Measurements from ENCODE around the gene MDH2.
"Not testable (repeated sequence)": the region's sequence is repeated elsewhere in the genome, so short reads cannot be mapped to it uniquely, and the experiment has no call there.

MDH2 gene

DNA sequence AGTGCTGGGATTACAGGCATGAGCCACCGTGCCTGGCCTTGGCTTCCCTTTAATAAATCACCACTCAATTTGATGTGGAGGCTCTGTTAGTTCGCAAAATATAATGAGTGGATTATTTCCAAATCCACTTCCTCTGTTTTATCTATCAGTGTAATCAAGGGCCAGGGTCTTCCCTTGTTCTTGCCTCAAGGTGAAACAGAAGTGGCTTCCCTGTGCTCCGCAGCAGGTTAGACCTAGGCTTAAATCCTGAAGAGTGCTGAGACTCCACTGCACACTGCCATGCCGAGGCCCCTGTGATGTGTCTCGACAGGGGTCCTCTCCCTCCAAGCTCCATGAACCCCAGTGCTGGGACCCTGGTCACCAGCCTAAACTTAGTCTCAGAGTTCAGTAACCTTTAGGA, 59.0 kb downstream of the MDH2 start:
- in situ Hi-C loops (cut with MboI; ENCODE audit: low sequenced_read_pairs): no loop called here

DNA sequence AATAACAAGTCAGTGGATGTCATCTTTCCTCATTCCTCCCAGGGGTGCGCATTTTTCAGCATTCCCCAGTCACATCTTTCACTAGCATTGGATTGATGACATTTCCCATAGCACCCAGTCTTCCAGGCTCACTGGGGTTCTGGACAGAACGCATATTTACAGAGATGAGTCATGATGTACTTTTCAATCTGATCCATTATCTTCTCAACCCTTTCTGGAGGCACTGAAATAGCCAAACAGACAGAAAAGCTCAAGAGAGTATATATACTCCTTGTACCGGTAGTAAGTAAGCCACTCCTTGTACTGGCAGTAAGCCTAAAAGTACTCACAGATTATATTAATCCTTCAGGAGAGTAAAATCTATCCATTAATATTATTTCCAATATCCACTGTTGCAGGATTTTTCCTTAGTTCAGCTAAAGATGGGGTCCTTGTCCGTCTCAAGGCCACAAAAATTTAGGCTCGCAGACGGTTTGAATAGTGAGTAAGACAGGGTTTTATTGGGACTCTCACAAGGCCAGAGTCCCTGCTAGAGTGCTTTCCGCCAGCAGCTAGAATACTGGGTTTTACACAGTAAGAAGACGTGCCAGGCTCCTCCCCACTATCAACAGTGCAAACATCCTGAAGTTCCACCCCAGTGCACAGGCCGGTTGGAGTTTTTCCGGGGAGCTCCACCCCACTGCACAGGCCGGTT, 60.8 kb downstream of the MDH2 start:
- in situ Hi-C loops (cut with MboI; ENCODE audit: low sequenced_read_pairs): no loop called here

DNA sequence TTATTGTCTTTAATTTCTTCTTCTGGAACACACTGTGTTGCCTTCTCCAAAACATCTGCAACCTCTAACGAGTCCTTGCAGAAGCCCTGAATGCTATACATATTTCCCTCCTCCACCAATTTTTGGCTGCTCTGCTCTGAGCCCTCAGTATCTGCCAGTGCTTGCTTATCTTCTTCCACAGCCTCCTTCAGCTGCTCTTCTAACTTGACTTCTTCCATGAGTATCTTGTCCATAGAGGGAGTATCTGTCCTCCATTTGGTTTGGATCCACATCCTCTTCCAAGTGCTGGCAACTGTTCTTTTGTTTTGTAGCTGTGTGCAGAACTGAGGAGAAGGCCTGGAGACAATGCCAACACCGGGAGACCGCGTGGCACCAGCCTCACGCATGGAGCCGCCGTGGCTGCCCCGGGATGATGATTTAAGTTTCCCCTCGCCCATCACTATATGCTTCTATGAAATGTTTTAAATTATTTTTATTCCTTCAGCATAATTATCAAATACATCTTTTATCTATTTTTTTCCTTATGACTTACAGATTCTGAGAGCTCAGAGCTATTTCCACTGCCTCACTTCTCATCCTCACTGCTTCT, 65.2 kb downstream of the MDH2 start:
- in situ Hi-C loops (cut with MboI; ENCODE audit: low sequenced_read_pairs): not testable (repeated sequence)

DNA sequence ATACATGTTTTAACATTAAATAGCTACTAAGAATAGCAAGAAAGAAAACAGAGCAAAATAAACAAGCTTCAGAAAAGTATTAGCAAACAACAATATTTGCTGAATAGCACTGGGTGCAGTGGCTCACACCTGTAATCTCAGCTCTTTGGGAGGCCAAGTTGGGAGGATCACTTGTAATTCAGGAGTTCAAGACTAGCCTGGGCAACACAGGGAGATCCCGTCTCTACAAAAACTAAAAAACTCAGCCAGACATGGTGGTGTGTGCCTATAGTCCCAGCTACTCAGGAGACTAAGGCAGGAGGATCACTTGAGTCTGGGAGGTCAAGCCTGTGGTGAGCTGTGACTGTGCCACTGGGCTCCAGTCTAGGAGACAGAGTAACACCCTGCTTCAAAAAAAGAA, 66.8 kb downstream of the MDH2 start:
- in situ Hi-C loops (cut with MboI; ENCODE audit: low sequenced_read_pairs): not testable (repeated sequence)
